ENCODE results near the gene SRRM5. TPM values are rescaled to one million over a fixed set of nuclear protein-coding genes. Genes with fewer than 3 reads are reported as not detected.

SRRM5 gene
- total and polyA plus RNA-seq, 2 of the 13 experiments (the other 11 are each of a cell fraction or from before 2014, with no cell fraction given), result 0.11 to 0.16 TPM

GRCh38 chr19:43619262-43620060 lies 7.6 kb downstream of the SRRM5 start, which contains the start of gene ZNF428 (continued):
- peak; percentile 89 for TF ChIP-seq POLR2G (IDR thresholded peaks at IDR 0.05; ENCODE audit: low read depth, low read length)
- peak; percentile 75; the same call in 1 of the 2 replicates for TF ChIP-seq ZNF33A (CRISPR knock-in tag; IDR thresholded peaks at IDR 0.05; ENCODE audit: borderline replicate concordance)
- no peak for TF ChIP-seq SIX1 (CRISPR knock-in tag; IDR thresholded peaks at IDR 0.05; ENCODE audit: borderline replicate concordance)
- peak; percentile 90; the same call in 1 of the 2 replicates for TF ChIP-seq BORCS8-MEF2B (CRISPR knock-in tag; IDR thresholded peaks at IDR 0.05)
- TF ChIP-seq DMAP1 (CRISPR knock-in tag; IDR thresholded peaks at IDR 0.05), result peak; percentile 65; the same call in 1 of the 2 replicates
- peak; percentile 82 for TF ChIP-seq ZSCAN21 (CRISPR knock-in tag; IDR thresholded peaks at IDR 0.05; ENCODE audit: borderline replicate concordance)
- peak; percentile 89; the same call in 1 of the 2 replicates for TF ChIP-seq ZNF709 (CRISPR knock-in tag; IDR thresholded peaks at IDR 0.05)
- peak; percentile 91; the same call in 1 of the 2 replicates for TF ChIP-seq ZFP41 (CRISPR knock-in tag; IDR thresholded peaks at IDR 0.05; ENCODE audit: borderline replicate concordance)
- peak; percentile 68; the same call in 1 of the 2 replicates for TF ChIP-seq ARHGAP35 (CRISPR knock-in tag; IDR thresholded peaks at IDR 0.05; ENCODE audit: borderline replicate concordance)
- peak; percentile 84; the same call in 1 of the 2 replicates for TF ChIP-seq ZSCAN31 (CRISPR knock-in tag; IDR thresholded peaks at IDR 0.05; ENCODE audit: low read depth)
- peak; percentile 98 for TF ChIP-seq HNRNPLL (IDR thresholded peaks at IDR 0.05; ENCODE audit: low read depth, low read length, poor library complexity, severe bottlenecking)
- TF ChIP-seq TBL1XR1 (IDR thresholded peaks at IDR 0.05; ENCODE audit: borderline replicate concordance, low read length, partially characterized antibody), result no peak
- peak; percentile 50; the same call in 1 of the 2 replicates for TF ChIP-seq ZNF557 (CRISPR knock-in tag; IDR thresholded peaks at IDR 0.05)
- TF ChIP-seq ATF1 (CRISPR knock-in tag; IDR thresholded peaks at IDR 0.05), result no peak
- TF ChIP-seq ETV6 (CRISPR knock-in tag; conservative IDR thresholded peaks at IDR 0.05), result peak; percentile 84; the same call in 1 of the 2 replicates
- no peak for TF ChIP-seq ZNF326 (CRISPR knock-in tag; IDR thresholded peaks at IDR 0.05; ENCODE audit: borderline replicate concordance)
- TF ChIP-seq SRSF4 (IDR thresholded peaks at IDR 0.05; ENCODE audit: low read depth, low read length, poor library complexity, severe bottlenecking), result peak; percentile 50
- TF ChIP-seq MIXL1 (CRISPR knock-in tag; IDR thresholded peaks at IDR 0.05), result 0 out of 2 replicates have a peak, but pooled peaks have one; percentile 12
- no peak for TF ChIP-seq CBX1 (IDR thresholded peaks at IDR 0.05; ENCODE audit: low read depth)
- peak; percentile 87 for TF ChIP-seq AGO2 (optimal IDR thresholded peaks at IDR 0.05; ENCODE audit: low read depth, low read length)
- TF ChIP-seq ZNF569 (CRISPR knock-in tag; IDR thresholded peaks at IDR 0.05; ENCODE audit: borderline replicate concordance), result no peak
- peak; percentile 67; the same call in 1 of the 2 replicates for TF ChIP-seq GFI1 (CRISPR knock-in tag; IDR thresholded peaks at IDR 0.05; ENCODE audit: borderline replicate concordance)
- TF ChIP-seq HNRNPK (IDR thresholded peaks at IDR 0.05; ENCODE audit: low read depth, low read length, poor library complexity, severe bottlenecking), result no peak
- no peak for TF ChIP-seq ZBTB21 (CRISPR knock-in tag; IDR thresholded peaks at IDR 0.05)
- TF ChIP-seq ZSCAN30 (CRISPR knock-in tag; IDR thresholded peaks at IDR 0.05), result no peak

Measured in HepG2 (cell line).